GM18511 (cell line): ENCODE results near the gene FEZ2.

Experiments used
- ATAC-seq: cut with Tn5 transposase; IDR thresholded peaks from one replicate; pipeline ENCODE4 v1.9.1; 2021; ENCODE audit warnings: mild to moderate bottlenecking, moderate library complexity; ENCODE audit not compliant: unreplicated experiment

Gene FEZ2

DNA sequence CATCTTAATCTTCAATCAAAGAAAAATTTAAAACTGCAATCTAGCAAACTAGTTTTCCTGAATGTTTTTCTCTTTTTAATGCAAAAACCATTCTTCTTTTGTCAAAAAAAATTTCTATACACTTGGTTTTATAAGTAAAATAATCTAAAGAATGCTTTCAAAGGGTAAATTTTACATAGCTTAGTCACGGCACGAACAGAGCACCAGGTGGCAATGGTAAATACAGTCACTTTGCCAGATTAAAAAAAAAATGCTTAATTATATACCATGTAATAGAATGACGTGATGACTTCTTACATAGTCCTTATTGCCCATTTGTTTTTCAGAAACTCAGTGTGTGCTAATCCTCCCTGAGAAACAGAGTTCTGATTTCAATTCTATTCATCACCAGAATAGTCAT lies 10.4 kb downstream of the FEZ2 start:
- no peak for ATAC-seq

DNA sequence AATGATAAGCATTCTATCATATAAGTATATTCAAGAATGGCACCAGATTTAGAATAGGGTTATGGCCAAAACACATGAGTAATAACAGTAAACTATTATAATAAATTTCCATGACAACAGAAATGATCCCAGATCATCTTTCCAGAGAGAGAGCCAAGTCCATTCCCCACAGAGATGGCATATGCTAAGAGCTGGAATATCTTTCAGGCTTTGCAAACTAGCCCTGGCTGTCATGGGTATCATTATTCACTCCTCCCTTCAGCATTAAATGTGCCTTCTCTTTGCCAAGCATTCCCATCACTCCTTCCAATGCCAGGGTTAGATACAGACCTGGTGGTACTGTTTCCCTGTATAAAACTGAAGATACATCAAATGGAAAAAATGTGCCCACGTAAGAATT lies 10.9 kb downstream of the FEZ2 start:
- ATAC-seq, result no peak

DNA sequence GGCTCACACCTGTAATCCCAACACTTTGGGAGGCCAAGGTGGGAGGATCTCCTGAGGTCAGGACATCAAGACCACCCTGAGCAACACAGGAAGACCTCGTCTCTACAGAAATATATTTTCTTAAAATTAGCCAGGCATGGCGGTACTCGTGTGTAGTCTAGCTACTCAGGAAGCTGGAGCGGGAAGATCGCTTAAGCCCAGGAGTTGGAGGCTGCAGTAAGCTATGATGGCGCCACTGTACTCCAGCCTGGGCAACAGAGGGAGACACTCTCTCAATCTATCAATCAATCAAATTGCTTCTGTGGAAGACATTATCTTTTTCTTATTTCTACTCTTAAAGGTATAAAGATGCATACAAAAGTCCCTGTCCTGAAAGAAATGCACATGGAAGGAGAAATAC lies 11.3 kb downstream of the FEZ2 start:
- no peak for ATAC-seq

DNA sequence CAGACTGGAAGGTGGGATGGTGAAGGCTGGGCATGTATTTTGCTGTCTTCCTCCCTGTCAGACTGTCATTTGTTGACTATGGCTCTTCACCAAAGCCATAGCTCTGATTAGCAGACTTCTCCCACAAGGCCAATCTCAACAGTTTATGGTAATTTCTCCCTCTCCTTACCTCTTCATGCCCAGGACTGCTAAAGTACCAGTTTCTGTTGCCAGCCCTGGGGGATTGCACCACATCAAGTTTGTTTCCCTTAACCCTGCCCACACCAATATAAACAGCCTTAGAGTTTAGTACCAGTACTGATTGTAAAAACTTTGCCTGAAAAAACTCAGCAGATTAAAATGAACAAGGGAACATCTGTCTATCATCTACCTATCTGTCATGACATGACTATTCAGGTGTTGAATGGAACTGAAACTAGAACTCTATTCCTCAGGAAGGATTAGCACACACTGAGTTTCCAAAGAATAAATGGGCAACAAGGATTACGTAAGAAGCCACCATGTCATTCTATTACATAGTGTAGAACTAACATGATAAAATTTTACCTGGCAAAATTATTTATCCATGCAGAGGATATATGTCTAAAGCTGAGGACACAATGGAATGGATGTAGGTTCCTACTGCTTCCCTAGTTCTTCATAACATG lies 13.7 kb downstream of the FEZ2 start:
- no peak for ATAC-seq

DNA sequence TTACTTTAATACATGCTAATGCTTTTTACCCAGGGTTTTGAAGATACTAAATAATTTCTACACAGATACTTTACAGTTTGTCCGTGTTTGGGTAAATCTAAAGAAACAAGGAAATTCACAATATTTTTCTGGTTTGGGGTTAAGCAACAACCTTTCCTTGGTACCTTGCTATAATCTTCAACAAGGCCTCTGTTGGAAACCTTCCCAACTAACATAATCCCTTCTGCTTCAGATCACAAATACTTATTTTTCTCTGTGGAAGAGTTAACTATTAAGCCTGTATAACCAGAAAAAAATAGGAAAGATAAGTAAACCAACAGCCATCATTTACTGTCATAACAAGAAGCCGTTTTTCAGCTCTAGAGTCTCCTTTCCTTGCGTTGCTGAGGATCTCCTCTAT lies 15.0 kb downstream of the FEZ2 start:
- no peak for ATAC-seq

DNA sequence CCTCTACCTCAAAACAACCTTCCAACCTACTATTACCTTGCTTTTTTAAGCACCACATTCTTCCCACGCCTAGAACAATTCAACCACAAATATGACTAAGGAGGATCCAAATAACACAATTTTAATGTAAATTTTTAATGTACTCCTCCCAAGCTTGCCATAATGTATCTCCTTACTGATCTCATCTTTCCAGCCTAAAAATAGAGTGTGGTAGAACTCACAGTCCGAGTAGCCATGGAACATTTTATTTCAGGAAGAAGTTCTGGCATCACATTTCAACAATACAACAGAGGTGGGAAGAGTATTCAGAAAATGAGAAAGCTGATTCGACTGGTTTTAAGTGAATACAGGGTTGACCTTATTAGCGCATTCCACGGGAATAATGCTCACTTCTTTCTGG lies 15.4 kb downstream of the FEZ2 start:
- ATAC-seq, result no peak

DNA sequence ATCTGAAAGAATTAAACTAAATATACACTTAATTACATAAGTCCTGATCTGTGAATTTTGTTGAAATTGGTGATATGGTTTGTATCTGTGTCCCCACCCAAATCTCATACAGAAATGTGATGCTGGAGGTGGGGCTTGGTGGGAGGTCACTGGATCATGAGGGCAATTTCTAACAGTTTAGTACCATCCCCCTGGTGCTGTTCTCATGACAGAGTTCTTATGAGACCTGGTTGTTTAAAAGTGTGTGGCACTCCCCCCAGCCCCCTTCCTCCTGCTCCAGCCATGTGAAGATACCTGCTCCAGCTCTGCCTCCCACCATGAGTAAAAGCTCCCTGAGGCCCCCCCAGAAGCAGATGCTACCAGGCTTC lies 18.7 kb downstream of the FEZ2 start:
- ATAC-seq, result no peak

DNA sequence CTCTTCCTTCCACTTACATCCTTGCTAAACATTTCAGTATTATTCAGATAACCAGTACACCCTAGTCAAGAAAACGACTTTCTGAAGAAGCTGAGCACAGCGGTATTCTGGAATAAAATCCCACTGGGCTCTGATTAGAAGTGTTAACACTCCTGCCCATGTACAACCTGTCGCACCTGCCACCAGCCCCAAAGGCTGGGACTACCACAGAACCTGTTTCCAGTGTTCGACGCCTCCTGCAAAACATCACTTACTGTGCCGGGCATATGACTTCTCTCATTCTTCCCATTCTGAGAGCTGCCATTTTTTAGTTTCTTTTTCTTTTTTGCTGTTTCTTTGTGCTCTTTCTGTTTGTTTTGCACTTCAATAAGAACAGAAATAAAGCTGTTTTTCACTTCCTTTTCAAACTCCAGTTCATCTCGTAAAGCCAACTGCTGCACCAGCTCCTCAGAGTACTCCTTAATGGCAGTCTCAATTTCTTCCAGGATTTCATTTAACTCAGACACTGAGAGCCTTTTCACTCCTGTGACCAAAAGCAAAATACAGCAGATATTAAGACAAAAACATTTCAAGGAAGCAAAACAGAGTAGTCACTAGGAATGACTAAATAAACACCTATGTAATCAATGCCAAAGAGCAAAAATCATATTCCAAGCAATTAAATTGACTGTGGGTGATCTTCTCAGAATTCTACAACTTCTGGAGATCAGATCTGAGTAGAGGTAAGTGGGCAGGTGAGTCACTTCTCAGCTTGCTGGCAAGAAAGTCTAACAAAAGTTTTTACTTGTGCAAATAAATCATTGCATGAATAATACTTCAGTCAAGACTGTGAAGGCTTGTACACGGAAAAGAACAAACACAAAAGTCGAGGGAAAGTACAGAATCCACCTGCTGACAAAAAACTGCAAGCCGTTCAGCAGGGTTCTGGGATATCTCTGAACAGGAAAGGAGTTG lies 19.3 kb downstream of the FEZ2 start:
- no peak for ATAC-seq

DNA sequence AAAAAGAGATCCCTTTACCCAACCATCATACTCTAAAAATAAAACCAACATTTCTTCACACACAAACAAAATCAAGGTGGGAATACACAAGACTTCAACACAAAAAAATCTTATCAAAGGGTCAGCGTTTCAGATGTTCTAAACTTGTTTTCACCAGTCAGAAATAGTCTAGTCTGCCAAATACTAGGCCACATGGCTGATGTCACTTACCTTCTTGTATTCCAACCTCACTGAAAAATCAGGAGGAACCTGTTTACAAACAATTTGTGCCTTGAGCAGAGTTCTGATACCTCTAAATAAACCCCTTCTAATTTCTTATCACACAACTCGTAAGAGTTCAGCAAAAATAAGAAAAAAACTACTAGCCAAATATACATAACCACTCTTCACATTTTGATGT lies 20.1 kb downstream of the FEZ2 start:
- no peak for ATAC-seq

DNA sequence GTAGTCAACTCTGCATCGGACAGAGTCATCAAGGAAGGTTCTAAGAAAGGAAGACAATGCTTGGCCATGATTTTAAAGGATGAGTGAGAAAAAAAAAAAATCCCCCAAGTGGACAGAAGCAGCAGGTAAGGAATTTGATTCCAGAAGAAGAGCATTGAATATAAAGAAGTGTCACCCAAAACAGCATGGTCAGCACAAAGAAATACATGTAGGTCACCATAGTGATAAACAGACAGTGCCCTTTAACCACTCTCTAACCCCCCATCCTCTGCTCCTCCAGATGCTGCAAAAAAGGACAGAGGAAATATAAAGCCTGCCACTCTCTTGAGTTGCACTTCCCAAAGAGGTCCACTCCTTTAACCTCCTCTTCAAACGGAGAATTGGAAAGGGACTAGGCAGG lies 23.4 kb downstream of the FEZ2 start:
- no peak for ATAC-seq

DNA sequence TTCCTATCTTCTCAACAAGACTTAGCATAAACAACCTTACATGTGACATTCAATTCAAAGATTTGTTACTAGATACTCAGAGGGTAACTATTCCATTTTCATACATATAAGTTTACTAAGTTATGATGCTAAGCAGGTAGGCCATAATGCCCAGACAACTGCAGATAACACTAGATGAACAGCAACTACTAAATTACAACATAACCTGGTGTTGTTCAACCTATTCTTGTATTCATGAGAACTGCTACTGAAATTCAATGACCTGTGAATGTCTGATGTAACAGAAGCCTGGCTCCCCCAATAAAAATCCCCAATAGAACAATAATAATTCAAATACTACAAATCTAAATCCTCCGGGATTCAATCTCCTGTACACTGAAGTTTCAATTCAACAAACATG lies 24.8 kb downstream of the FEZ2 start:
- ATAC-seq, result no peak

DNA sequence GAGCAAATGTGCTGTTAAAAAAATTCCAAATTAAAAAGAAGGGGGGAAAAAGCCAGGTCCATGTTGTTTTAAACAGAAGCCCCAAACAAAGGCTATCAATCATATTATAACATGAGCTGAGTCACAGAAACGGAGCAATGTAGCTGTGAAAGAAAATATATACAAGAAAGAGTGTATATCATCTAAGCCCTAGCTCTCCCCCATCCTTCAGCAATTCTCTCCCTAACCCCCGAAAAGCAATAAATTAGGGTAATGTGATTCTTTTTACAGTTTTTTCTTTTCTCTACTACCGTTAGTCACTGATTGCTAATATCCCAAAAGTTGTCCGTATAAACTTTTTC lies 25.3 kb downstream of the FEZ2 start:
- ATAC-seq, result no peak

DNA sequence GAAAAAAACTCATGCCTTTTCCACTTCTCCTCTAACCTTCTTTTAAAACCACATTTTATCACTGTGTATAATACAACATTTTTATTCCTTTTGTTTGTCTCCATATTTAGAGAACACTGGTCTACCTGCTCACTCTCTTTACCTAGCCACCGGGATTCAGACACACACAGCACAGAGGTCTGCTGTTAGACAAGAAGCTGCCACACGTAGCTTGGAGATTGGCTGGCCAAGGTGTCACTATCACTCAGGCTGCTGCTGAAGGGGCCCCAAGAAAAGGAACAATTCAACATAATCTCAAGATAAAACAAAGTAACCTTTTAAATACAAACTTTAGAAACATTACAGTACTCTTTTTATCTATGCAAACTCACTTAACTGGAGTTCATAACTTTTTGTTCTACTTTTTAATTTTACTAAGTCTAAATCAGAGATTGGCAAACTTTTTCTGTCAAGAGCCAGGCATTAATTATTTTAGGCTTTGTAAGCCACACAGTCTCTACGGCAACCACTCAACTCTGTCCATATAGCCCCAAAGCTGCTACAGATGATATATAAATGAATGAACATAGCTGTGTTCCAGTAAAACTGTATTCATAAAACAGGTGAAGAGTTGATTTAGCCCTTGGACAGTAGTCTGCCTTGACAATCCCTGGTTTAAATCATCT lies 25.8 kb downstream of the FEZ2 start:
- ATAC-seq, result no peak

DNA sequence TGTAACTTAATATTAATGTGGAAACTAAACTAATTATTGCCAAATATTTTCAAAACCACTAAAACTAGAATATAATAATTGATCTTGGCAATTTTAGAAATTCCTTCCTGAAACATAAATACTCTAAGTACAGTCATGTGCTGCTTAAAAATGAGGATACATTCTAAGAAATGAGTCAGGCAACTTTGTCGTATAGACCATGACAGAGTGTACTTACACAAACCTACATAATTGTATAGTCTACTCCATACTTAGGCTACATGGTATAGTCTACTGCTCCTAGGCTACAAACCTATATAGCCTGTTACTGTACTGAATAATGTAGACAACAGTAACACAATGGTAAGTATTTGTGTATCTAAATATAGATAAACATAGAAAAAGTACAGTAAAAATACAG lies 27.6 kb downstream of the FEZ2 start:
- no peak for ATAC-seq

DNA sequence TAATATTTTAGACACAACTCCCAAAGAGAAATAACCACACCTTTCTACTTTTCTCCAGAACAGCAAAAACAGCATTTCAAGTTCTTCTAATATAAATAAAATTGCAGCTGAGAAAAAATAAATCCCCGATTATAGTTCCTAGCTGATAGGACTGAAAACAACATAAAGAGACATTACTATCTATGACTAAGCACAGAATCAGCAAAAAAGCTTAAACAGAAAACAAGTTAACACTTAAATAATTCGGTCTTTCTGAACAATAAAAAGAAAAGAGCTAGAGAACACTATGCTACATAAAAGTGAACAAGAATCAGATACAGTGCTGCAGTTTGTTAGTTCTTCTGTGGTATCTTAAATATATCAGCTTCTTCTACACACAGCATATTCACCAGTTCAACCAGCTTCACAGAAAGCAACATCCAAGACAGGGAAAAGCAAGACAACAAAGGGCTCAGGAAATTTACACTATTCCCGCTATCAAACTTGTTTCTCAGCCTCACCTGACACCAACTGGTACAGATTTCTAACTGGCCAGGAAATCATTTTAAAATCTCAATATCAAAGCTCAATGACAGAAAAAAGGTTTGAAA lies 28.6 kb downstream of the FEZ2 start:
- ATAC-seq, result no peak

DNA sequence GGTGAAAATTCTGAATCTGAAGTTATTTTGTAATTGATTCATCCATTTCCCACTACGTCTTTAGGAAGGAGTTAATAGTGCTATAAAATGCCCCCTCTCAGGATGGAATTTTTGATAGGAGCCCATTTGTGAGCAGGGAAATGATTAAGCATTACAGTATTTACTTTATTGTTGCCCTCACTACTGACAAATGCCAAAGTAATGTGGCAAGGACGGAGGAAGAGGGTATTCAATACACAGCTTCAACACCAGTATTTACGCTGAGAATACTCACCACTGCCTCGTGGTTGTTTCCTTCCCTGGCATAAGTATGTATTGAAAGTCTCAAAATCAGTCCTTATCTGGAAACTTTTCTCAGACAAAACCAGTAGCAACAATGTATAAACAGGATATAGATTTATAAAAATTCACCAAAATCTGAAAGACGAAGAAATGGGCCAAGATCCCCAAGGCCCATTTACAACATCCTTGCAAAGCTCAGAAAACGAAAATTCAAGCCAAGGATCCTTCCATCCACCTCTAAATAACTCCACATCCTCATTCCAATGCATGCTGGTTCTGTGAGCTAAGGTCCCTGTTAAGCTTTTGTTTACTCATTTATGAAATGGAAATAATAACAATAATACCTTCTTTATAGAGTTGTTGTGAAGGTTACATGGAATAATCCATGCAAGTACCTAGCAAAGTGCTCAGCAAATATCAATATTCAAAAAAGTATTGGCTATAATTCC lies 29.3 kb downstream of the FEZ2 start:
- no peak for ATAC-seq

DNA sequence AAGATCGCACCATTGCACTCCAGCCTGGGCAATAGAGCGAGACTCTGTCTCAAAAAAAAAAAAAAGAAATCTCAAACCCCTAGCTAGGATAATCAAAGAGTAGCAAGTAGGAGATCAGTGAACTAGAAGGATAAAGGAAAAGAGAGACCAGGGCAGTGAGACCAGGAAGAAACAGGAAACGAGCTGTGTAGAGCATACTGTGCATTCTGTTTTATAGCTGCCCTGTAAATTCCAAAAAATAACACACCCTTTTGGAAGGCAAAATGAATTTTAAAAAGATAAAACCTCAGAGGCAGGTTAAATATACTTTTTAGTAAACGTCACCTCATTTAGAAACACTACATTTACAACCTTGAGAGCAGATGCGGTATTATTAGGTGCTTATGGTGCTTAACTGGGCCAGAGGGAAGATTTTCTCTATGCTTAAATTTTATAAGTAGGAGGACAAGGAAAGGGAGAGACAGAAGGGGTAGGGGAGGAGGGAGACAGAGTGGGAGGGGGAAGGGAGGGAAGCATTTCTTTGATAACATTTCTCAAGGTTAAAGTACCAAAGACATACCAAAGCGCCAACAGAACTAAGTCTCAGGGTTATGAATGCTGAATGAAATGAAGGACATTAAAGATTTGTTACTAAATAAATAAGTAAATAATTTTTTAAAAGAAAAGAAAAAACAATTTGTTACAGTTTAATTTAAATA lies 30.1 kb downstream of the FEZ2 start:
- ATAC-seq, result no peak

DNA sequence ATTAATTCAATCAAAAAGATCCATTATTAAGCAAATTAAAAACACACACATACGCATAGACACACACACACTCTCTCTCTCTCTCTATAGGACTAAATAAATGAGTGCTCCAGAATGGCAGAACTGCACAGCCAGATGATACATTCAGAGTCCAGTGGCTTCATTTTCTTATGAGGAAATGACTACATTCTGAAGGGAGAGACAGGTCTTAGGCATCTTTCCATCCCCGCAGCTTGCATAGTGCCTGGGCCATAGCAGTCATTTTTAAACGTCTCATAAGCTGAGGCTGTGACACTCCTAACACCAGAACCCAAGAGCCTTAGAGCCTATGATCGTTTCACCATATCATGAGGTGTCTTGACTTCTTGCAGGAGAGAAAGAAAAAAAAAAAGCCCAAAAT lies 31.1 kb downstream of the FEZ2 start:
- ATAC-seq, result no peak

DNA sequence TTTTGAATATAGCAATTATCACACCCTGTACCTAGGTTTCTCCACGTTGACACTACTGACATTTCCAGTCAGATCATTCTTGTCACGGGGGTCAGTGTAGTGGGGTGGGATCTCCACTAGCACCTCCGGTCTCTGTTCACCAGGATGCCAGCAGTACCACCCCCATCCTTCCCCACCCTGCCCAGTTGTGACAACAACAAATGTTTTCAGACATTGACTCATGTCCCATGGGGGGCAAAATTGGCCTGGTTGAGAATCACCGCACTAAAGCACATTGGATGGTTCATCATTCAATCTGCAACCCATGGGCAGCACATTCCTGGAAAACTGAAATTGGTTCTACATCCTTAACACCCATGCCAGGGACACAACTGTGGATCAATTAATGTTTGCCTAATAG lies 32.3 kb downstream of the FEZ2 start:
- ATAC-seq, result no peak

DNA sequence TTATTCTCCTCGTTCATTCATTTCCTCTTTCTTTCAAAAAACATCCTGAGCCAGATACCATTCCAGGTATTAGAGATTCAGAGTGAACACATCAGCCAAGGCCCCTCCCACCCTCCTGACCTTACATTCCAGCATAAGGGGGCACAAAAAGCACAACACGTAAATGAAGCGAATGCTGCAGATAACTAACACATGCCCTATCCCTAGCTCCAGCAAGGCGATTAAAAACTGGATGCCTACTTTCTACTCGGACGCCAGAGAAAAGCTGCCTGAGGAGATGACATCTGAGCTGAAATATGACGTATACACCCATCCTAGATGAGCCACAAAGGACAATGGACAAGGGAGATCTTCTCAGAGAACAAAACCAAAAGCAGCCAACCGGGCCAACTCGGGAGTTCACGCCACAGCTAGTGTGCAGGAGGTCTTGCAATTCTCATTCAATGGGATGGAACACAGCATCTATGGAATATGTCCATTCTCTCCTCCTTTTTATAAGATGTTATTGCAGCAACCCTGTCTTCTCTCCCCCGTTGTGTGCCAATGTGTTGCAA lies 33.5 kb downstream of the FEZ2 start:
- ATAC-seq, result no peak
